HEK293T (cell line): ENCODE data around the gene PGGHG.
"Not testable (repeated sequence)": the region's sequence is repeated elsewhere in the genome, so short reads cannot be mapped to it uniquely, and the experiment has no call there.

Experiments
- CTCF ChIA-PET: fragments of 350-600 bp; formaldehyde crosslinking; extraction: SDS; loops from one replicate; lab custom pipeline; 2021; ENCODE audit warnings: antibody characterized with exemption, inconsistent platforms; lab: Yijun Ruan, JAX
- POLR2A ChIA-PET: fragments of 350-600 bp; formaldehyde crosslinking; extraction: SDS; loops from one replicate; lab custom pipeline; 2020; ENCODE audit warnings: antibody characterized with exemption, inconsistent platforms; lab: Yijun Ruan, JAX
- DNase-seq: peaks from one replicate; pipeline ENCODE4 v3.0.0; 2012; ENCODE audit warnings: mixed read lengths; ENCODE audit errors: extremely low spot score
- ARNT ChIP-seq: fragments of 450-650 bp; IDR thresholded peaks from 2 replicates; pipeline ENCODE4 v1.6.1; 2017; ENCODE audit warnings: mild to moderate bottlenecking
- CTBP1 ChIP-seq: fragments of 450-650 bp; IDR thresholded peaks from 2 replicates; pipeline ENCODE4 v1.6.1; 2016; ENCODE audit warnings: borderline replicate concordance
- ELF4 ChIP-seq: fragments of 450-650 bp; IDR thresholded peaks from 2 replicates; pipeline ENCODE4 v1.6.1; 2017; ENCODE audit warnings: antibody characterized with exemption
- FOXA1 ChIP-seq: fragments of 450-650 bp; IDR thresholded peaks from 2 replicates; pipeline ENCODE4 v1.6.1; 2016; ENCODE audit warnings: mild to moderate bottlenecking
- FOXK2 ChIP-seq: fragments of 450-650 bp; IDR thresholded peaks from 2 replicates; pipeline ENCODE4 v1.6.1; 2016; ENCODE audit warnings: mild to moderate bottlenecking
- FOXM1 ChIP-seq: fragments of 450-650 bp; IDR thresholded peaks from 2 replicates; pipeline ENCODE4 v1.6.1; 2017; ENCODE audit warnings: mild to moderate bottlenecking, borderline replicate concordance
- HDGF ChIP-seq: fragments of 450-650 bp; IDR thresholded peaks from 2 replicates; pipeline ENCODE4 v1.6.1; 2017; ENCODE audit warnings: antibody characterized with exemption, borderline replicate concordance
- L3MBTL2 ChIP-seq: fragments of 450-650 bp; conservative IDR thresholded peaks from 2 replicates; pipeline ENCODE4 v1.6.1; 2016; ENCODE audit warnings: mild to moderate bottlenecking
- LEF1 ChIP-seq: fragments of 450-650 bp; IDR thresholded peaks from 2 replicates; pipeline ENCODE4 v1.6.1; 2017; ENCODE audit warnings: mild to moderate bottlenecking, borderline replicate concordance
- NFRKB ChIP-seq: fragments of 450-650 bp; IDR thresholded peaks from 2 replicates; pipeline ENCODE4 v1.6.1; 2016; ENCODE audit warnings: mild to moderate bottlenecking, moderate library complexity
- SP1 ChIP-seq: fragments of 450-650 bp; IDR thresholded peaks from 2 replicates; pipeline ENCODE4 v1.6.1; 2017
- SUZ12 ChIP-seq: fragments of 450-650 bp; IDR thresholded peaks from 2 replicates; pipeline ENCODE4 v1.6.1; 2016; ENCODE audit warnings: mild to moderate bottlenecking
- TARDBP ChIP-seq: fragments of 450-650 bp; IDR thresholded peaks from 2 replicates; pipeline ENCODE4 v1.6.1; 2016
- ZNF384 ChIP-seq: fragments of 450-650 bp; IDR thresholded peaks from 2 replicates; pipeline ENCODE4 v1.6.1; 2016
- TF ChIP-seq, protein P1 (sequence below): fragments of 450-650 bp; IDR thresholded peaks from 2 replicates; pipeline ENCODE4 v1.6.1; 2016

The PGGHG gene

DNA sequence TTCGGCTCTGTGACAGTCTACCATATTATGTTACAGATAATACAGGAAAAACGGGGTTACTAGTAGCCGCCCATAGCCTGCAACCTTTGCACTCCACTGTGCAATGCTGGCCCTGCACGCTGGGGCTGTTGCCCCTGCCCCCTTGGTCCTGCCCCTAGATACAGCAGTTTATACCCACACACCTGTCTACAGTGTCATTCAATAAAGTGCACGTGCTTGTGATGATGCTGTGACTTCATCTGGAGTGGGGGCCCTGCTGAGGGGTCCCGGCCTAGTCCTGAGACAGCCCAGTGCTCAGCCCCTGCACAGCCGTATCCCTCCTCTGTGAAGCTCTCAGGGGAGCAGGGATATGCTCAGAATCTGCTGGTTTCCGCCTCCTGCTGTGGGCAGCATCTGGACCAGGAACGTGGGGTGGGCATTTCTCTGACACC lies 26.1 kb downstream of the PGGHG start:
- no peak for DNase-seq
- ChIA-PET CTCF (no interaction called here), POLR2A (no interaction called here)
- TF ChIP-seq FOXA1 = no peak
- no peak for TF ChIP-seq HDGF
- no peak for TF ChIP-seq FOXK2
- no peak for TF ChIP-seq SUZ12
- TF ChIP-seq L3MBTL2 = no peak
- TF ChIP-seq SP1 = no peak
- no peak for TF ChIP-seq NFRKB
- TF ChIP-seq TARDBP = no peak
- TF ChIP-seq FOXM1 = no peak
- no peak for TF ChIP-seq LEF1
- TF ChIP-seq CTBP1 = no peak

DNA sequence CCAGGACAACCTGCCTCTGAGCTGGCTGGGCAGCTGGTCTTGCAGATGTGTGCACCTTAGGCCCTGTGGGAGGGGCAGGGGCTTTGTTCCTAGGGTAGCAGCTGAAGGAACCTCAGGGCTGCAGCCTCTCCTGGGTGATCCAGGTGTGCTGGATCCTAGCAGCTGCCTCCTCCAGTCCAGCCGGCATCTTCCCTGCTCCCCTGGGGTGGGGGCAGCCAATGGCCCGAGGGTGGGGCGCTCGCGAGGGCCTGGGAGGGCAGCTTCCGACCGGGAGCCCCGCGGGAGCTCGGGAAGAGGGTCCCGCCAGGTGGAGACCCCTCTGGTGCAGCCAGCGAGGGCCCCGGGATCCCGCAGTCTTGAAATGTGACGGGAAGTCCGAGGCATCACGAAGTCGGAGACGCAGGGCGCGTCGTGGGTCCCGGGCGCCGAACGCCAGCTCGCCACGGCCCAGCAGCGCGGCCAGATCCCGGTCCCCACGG lies 26.6 kb downstream of the PGGHG start:
- ChIA-PET CTCF (no interaction called here), POLR2A (no interaction called here)
- DNase-seq = no peak
- TF ChIP-seq NFRKB (no peak), ELF4 (no peak), FOXK2 (no peak), SUZ12 (no peak), LEF1 (no peak), ARNT (no peak)
- TF ChIP-seq, protein P1, sequence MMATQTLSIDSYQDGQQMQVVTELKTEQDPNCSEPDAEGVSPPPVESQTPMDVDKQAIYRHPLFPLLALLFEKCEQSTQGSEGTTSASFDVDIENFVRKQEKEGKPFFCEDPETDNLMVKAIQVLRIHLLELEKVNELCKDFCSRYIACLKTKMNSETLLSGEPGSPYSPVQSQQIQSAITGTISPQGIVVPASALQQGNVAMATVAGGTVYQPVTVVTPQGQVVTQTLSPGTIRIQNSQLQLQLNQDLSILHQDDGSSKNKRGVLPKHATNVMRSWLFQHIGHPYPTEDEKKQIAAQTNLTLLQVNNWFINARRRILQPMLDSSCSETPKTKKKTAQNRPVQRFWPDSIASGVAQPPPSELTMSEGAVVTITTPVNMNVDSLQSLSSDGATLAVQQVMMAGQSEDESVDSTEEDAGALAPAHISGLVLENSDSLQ = no peak

DNA sequence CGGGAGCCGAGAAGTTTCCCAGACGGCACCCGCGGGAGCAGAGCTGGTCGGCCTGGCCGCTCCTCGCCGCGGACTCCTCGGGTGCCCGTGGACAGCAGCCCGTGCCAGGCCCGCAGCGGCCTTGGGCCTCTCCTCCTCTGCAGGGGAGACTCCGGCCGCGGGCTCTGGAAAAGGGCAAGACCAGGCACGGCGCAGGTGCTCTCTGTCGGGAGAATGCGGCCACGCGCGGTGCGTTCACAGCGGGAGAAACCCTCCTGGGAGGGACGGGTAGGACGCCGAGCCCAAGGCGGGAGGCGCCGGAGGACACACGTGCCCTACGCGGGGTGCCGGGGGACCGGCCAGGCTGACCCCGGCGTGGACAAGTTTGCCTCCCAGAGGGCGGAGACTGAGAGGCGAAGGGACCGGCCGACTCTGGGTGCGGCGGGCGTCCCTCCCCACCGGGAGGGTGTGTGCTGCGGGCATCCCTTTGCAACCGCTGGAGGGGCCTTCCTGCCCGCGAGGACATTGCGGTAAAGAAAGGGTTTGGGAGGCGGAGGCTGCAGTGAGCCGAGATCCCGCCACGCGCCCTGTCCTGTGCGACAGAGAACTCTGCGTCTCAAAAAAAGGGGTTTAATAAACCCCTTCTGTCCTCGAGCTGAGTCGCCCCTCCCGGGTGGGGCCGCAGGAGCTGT lies 27.2 kb downstream of the PGGHG start:
- DNase-seq = no peak
- POLR2A ChIA-PET = interaction anchor here (1.6 kb wide), 1 partner anchor 13 kb away, joined by 5 read pairs; no protein-coding TSS in a partner anchor
- TF ChIP-seq HDGF = no peak
- no peak for TF ChIP-seq FOXM1
- no peak for TF ChIP-seq TARDBP
- TF ChIP-seq ARNT = no peak
- no peak for TF ChIP-seq NFRKB
- no peak for TF ChIP-seq FOXK2
- no peak for TF ChIP-seq FOXA1
- no peak for TF ChIP-seq SUZ12
- CTCF ChIA-PET = interaction anchor here (0.7 kb wide), 1 partner anchor 133 kb away, joined by 3 read pairs; no protein-coding TSS in a partner anchor

DNA sequence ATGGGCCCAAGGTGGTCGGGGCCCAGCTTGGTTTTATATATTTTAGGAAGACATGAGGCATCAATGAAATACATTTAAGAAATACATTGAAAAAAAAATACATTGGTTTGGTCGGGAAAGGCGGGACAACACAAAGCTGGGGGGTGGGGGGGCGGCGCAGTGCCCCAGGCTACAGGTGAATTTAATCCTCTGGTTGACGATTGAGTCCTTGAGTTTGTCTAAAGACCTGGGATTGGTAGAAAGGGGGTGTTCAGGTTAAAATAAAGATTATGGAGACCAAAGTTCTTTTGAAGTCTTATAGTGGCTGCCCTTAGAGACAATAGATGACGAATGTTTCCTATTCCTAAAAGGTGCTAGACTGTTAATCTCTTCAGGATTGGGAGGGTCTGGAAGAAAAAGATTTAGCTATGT lies 28.0 kb downstream of the PGGHG start:
- ChIA-PET POLR2A (interaction anchor here (0.9 to 1.6 kb wide), 5 partner anchors 9 to 131 kb away, joined by 3 to 5 read pairs (median 4); partner anchors contain the start of genes BET1L, IFITM2 and RIC8A), CTCF (interaction anchor here (0.7 kb wide), 2 partner anchors 72 to 132 kb away, joined by 3 read pairs; no protein-coding TSS in a partner anchor)
- TF ChIP-seq TARDBP (no peak), ELF4 (no peak), ARNT (no peak), FOXA1 (no peak), ZNF384 (no peak), SP1 (no peak), NFRKB (no peak), FOXK2 (no peak), FOXM1 (no peak)
- TF ChIP-seq, protein P1 = no peak
- DNase-seq = no peak

DNA sequence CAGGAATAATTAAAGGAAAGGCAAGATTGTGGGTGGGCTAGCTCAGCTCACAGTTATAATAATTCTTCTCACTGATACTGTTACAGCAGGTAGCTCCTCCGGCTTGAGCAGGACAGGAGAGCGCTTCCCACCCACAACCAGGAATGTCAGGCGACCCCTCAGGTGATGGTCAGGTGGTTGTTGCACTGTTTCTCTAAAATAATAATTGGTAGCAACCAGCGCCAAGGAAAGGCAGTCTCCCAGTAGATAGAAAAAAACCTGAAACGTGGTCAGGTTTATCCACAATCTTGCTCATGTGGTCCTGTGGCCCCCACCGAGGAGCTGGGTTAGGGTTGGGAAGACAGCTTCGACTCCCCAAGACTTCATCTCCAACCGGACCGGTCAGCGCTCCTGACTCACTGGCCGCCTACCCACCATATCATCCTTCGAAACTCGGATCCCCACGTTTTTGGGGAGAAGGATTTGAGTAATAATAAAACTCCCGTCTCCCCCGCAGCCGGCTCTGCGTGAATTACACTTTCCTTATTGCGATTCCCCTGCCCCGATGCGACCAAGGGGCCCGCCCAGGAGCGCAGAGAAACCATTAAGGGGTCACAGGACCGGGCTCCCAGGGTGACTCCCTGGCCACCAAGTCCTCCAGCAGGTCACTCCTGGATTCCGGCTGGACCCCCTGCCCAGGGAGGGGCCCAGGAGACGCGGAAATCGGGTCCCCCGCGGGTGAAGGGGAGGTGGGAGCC lies 28.9 kb downstream of the PGGHG start:
- POLR2A ChIA-PET = interaction anchor here (0.9 to 1.6 kb wide), 5 partner anchors 10 to 130 kb away, joined by 3 to 5 read pairs (median 4); partner anchors contain the start of genes BET1L, IFITM2 and RIC8A
- DNase-seq, CTCF ChIA-PET: not testable (repeated sequence)

DNA sequence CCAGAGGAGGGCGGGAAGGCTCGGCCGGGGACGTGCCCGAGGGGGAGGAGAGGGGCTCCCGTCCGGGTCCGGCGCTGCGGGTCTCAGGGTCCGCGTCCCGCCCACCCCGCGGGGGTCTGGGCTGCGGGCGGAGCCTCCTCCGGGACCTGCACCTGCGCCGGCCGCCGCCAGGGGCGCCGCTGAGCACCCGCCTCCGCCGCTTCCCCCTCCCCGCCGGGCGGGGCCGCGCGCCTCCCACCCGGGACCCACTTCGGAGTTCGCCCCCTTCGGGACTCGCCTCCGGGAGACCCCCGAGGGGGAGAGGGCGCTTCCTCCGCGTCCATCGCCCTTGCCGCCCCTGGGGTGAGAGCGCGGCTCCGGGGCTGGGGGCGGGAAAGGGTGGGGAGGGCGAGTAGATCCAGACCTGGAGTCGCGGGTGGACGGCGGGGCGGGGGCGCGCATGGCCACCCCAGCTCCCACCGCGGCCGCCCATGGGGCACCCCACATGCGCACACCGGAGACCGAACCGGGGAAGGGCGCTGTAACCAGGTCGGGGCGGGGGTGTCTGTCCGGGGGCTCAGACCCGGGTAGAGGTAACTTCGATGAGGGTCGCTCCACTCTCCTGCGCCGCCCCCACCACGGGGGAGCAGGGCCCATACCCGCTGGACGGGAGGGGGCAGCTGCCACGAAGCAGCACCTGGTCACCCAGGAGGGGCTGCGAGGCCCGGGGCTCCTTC lies 29.6 kb downstream of the PGGHG start:
- CTCF ChIA-PET, DNase-seq: not testable (repeated sequence)
- POLR2A ChIA-PET = interaction anchor here (1.2 kb wide), 1 partner anchor 11 kb away, joined by 3 read pairs; the partner anchor contains the start of gene IFITM2

DNA sequence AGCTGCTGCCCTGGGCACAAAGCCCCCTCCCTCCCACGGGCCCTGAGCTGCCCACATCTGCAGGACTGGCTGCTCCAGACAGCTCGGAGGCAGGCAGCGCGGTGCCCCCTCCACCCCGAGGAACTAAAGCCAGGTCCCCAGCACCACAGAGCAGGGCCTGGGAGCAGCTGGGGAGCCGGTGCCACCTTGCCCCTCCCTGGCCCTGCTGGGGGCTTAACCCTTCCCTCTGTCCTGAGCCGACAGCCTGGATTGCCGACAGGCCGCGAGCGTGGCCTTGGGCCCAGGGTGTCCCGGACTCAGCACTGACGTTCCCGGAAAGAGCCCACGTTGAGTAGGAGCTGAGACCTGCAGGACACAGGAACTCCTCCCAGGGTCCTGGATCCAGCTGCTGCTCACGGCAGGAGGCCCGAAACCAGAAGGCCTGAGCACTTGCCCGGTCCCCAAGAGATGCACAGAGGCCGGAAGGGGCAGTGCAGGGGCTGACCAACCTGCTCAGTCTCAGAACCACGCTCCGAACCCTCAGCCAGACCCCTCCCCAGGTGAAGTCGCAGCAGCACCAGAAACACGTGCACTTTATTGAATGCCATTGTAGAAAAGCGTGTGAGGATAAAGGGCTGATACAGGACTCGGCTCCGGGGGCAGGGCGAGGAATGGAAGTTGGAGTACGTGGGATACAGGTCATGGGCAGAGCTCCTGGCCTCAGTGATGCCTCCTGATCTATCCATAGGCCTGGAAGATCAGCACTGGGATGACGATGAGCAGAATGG lies 30.4 kb downstream of the PGGHG start:
- CTCF ChIA-PET = interaction anchor here (0.6 kb wide), 1 partner anchor 328 kb away, joined by 5 read pairs; no protein-coding TSS in a partner anchor
- POLR2A ChIA-PET, DNase-seq: not testable (repeated sequence)

DNA sequence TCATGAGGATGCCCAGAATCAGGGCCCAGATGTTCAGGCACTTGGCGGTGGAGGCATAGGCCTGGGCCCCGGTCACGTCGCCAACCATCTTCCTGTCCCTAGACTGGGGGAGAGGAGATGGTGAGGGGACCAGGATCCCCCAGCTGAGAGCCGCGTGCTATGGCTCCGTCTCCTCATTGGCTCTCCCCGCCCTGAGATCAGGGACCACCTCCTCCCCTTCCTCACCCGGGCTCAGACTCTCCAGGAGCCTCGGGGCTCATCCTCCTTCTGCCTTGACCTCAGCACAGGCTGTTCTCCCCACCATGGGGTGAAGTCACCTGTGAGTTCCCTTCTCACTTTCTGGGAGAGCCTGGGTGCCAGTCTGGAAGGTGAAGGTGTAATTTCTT lies 31.0 kb downstream of the PGGHG start:
- POLR2A ChIA-PET, DNase-seq, CTCF ChIA-PET: not testable (repeated sequence)
